Measurements from ENCODE around the gene C1orf115. TPM values are rescaled to one million over a fixed set of nuclear protein-coding genes. Genes with fewer than 3 reads are reported as not detected.
A peak's percentile ranks its signal among the peaks of the same experiment; 100 is the strongest.

C1orf115 gene
- total RNA-seq, 1 donor from 2014 or later = 1.8 TPM

DNA sequence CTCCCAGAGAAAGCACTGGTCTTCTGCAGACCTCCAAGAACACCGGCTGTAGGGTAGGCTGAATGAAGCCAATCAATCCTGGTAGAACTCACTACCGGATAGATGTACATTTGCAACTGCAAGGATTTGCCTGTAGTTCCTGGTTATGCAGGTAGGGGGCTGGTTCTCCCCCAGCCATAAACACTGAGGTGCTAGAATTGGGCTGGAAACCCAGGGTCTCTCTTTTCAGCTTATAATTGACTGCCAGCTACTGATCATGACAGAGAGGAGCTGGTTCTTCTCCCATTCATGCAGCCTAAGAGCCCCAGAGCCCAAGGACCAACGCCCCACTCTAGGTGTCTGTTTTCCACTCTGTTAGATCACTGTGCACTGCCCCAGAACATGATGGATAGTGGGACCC, 36.5 kb downstream of the C1orf115 start:
- Mint-ChIP-seq H3K4me3 (ENCODE audit: unreplicated experiment) (no peak overlapping the region), H3K27me3 (ENCODE audit: low read depth, unreplicated experiment) (peaks cover 8% of the 10 kb centered on the region), H3K27ac (ENCODE audit: unreplicated experiment) (no peak overlapping the region), H3K4me1 (ENCODE audit: low read depth, unreplicated experiment) (no peaks in the 10 kb centered on the region), H3K36me3 (ENCODE audit: low read depth, unreplicated experiment) (no peaks in the 10 kb centered on the region), H3K9me3 (ENCODE audit: unreplicated experiment) (peaks cover 5% of the 10 kb centered on the region)
- Histone ChIP-seq H3K27me3 (ENCODE audit: insufficient read depth, low read length) (no peaks in the 10 kb centered on the region), H3K9ac (ENCODE audit: low read length) (no peak overlapping the region), H3K4me3 (ENCODE audit: insufficient read depth, low read depth, low read length) (no peak overlapping the region), H3K4me1 (ENCODE audit: insufficient read depth, low read length) (no peaks in the 10 kb centered on the region), H3K27ac (ENCODE audit: low read depth, low read length) (no peak overlapping the region), H4K20me1 (ENCODE audit: insufficient read depth, low read length) (no peaks in the 10 kb centered on the region), H2AFZ (ENCODE audit: low read depth, low read length) (no peak overlapping the region), H3K9me3 (ENCODE audit: insufficient read depth, low read depth, low read length) (no peaks in the 10 kb centered on the region), H3K79me2 (ENCODE audit: insufficient read depth, low read length) (no peaks in the 10 kb centered on the region), H3K36me3 (ENCODE audit: insufficient read depth, low read length) (no peaks in the 10 kb centered on the region), H3K4me2 (ENCODE audit: low read length) (no peak overlapping the region)
- no peak for DNase-seq (ENCODE audit: low read depth)
- no peak for FAIRE-seq
- no peak for TF ChIP-seq EZH2 (IDR thresholded peaks at IDR 0.05; ENCODE audit: insufficient read depth, low read length)
- TF ChIP-seq, protein P1, sequence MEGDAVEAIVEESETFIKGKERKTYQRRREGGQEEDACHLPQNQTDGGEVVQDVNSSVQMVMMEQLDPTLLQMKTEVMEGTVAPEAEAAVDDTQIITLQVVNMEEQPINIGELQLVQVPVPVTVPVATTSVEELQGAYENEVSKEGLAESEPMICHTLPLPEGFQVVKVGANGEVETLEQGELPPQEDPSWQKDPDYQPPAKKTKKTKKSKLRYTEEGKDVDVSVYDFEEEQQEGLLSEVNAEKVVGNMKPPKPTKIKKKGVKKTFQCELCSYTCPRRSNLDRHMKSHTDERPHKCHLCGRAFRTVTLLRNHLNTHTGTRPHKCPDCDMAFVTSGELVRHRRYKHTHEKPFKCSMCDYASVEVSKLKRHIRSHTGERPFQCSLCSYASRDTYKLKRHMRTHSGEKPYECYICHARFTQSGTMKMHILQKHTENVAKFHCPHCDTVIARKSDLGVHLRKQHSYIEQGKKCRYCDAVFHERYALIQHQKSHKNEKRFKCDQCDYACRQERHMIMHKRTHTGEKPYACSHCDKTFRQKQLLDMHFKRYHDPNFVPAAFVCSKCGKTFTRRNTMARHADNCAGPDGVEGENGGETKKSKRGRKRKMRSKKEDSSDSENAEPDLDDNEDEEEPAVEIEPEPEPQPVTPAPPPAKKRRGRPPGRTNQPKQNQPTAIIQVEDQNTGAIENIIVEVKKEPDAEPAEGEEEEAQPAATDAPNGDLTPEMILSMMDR (IDR thresholded peaks at IDR 0.05; ENCODE audit: insufficient read depth, low read depth, low read length) = peak; percentile 10

DNA sequence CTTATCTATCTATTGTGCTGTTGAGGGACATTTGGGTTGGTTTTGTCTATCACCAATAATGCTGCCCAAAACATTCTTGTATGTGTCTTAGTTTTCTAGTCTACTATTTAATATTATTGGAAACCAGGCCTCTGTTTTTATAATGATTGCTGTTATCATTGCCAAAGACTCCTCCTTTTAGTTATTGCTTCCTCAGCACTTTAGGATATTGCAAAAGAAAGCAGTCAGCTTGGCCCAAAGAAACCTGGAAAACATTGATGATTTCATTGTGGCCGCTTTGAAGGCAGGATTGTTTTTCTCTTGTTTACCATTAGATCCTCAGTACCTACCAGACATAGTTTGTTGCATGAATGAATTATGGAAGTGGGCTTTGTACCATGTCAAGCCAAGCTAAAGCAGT, 37.4 kb downstream of the C1orf115 start:
- TF ChIP-seq EZH2 (IDR thresholded peaks at IDR 0.05; ENCODE audit: insufficient read depth, low read length) = no peak
- TF ChIP-seq, protein P1 (IDR thresholded peaks at IDR 0.05; ENCODE audit: insufficient read depth, low read depth, low read length) = no peak
- no peak overlapping the region for H3K27ac Mint-ChIP-seq (ENCODE audit: unreplicated experiment)
- no peaks in the 10 kb centered on the region for H4K20me1 ChIP-seq (ENCODE audit: insufficient read depth, low read length)
- H3K9me3 ChIP-seq (ENCODE audit: insufficient read depth, low read depth, low read length) = no peaks in the 10 kb centered on the region
- H3K36me3 Mint-ChIP-seq (ENCODE audit: low read depth, unreplicated experiment) = no peaks in the 10 kb centered on the region
- peaks cover 8% of the 10 kb centered on the region for H3K27me3 Mint-ChIP-seq (ENCODE audit: low read depth, unreplicated experiment)
- DNase-seq (ENCODE audit: low read depth) = no peak
- FAIRE-seq = no peak
- no peak overlapping the region for H3K4me2 ChIP-seq (ENCODE audit: low read length)
- peaks cover 7% of the 10 kb centered on the region for H3K9me3 Mint-ChIP-seq (ENCODE audit: unreplicated experiment)
- H3K4me3 ChIP-seq (ENCODE audit: insufficient read depth, low read depth, low read length) = no peak overlapping the region
- no peak overlapping the region for H3K9ac ChIP-seq (ENCODE audit: low read length)
- H3K27me3 ChIP-seq (ENCODE audit: insufficient read depth, low read length) = no peaks in the 10 kb centered on the region
- H2AFZ ChIP-seq (ENCODE audit: low read depth, low read length) = no peak overlapping the region
- no peak overlapping the region for H3K27ac ChIP-seq (ENCODE audit: low read depth, low read length)
- H3K4me1 Mint-ChIP-seq (ENCODE audit: low read depth, unreplicated experiment) = no peaks in the 10 kb centered on the region
- H3K4me3 Mint-ChIP-seq (ENCODE audit: unreplicated experiment) = no peak overlapping the region
- no peaks in the 10 kb centered on the region for H3K79me2 ChIP-seq (ENCODE audit: insufficient read depth, low read length)
- H3K4me1 ChIP-seq (ENCODE audit: insufficient read depth, low read length) = no peaks in the 10 kb centered on the region
- H3K36me3 ChIP-seq (ENCODE audit: insufficient read depth, low read length) = no peaks in the 10 kb centered on the region

DNA sequence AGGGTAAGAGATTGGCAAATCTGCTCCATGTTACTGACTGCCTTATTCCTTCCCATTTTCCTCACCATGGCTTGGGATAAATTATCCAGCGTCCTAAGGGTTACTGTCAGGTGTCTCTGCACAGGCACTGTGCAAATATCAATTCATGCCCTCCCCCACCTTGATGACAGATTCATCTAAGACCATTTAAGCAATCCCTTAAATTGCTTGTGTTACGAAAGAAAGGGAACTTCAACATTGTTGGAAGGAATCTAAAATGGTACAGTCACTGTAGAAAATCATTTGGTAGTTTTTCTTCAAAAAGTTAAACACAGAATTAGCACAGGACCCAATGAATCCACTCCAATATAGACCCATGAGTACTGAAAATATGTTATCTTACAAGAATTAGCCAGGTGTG, 40.3 kb downstream of the C1orf115 start:
- Histone ChIP-seq H3K4me3 (ENCODE audit: insufficient read depth, low read depth, low read length) (no peak overlapping the region), H3K27ac (ENCODE audit: low read depth, low read length) (no peak overlapping the region), H3K27me3 (ENCODE audit: insufficient read depth, low read length) (no peaks in the 10 kb centered on the region), H3K36me3 (ENCODE audit: insufficient read depth, low read length) (no peaks in the 10 kb centered on the region), H2AFZ (ENCODE audit: low read depth, low read length) (no peak overlapping the region), H3K4me2 (ENCODE audit: low read length) (no peak overlapping the region), H3K9me3 (ENCODE audit: insufficient read depth, low read depth, low read length) (no peaks in the 10 kb centered on the region), H3K79me2 (ENCODE audit: insufficient read depth, low read length) (no peaks in the 10 kb centered on the region), H4K20me1 (ENCODE audit: insufficient read depth, low read length) (no peaks in the 10 kb centered on the region), H3K9ac (ENCODE audit: low read length) (no peak overlapping the region), H3K4me1 (ENCODE audit: insufficient read depth, low read length) (peaks cover 16% of the 10 kb centered on the region)
- Mint-ChIP-seq H3K4me1 (ENCODE audit: low read depth, unreplicated experiment) (peaks cover 15% of the 10 kb centered on the region), H3K36me3 (ENCODE audit: low read depth, unreplicated experiment) (no peaks in the 10 kb centered on the region), H3K27ac (ENCODE audit: unreplicated experiment) (no peak overlapping the region), H3K27me3 (ENCODE audit: low read depth, unreplicated experiment) (peaks cover 4% of the 10 kb centered on the region), H3K4me3 (ENCODE audit: unreplicated experiment) (no peak overlapping the region), H3K9me3 (ENCODE audit: unreplicated experiment) (peaks cover 2% of the 10 kb centered on the region)
- DNase-seq (ENCODE audit: low read depth) (no peak), FAIRE-seq (no peak)
- no peak for TF ChIP-seq EZH2 (IDR thresholded peaks at IDR 0.05; ENCODE audit: insufficient read depth, low read length)
- TF ChIP-seq, protein P1 (IDR thresholded peaks at IDR 0.05; ENCODE audit: insufficient read depth, low read depth, low read length) = no peak

Data from astrocyte (in vitro differentiated cells and primary cell).